Left colon (tissue), 2 donors: Measurements from ENCODE around the gene PTPRG. TPM values are rescaled to one million over a fixed set of nuclear protein-coding genes. Genes with fewer than 3 reads are reported as not detected.
A peak's percentile ranks its signal among the peaks of the same experiment; 100 is the strongest.

Experiments used
- ATAC-seq: fragments of 200-7000 bp; cut with Tn5 transposase; one replicate; pipeline ENCODE4 v1.9.1; 2020; ENCODE audit warnings: mild to moderate bottlenecking, moderate library complexity
- DNase-seq, 2 donors: peaks; one replicate each; pipeline ENCODE4 v3.0.0-alpha.2; 2020
- intact Hi-C, 2 donors: fragments of 100-400 bp; cut with DNase I in 1 of 2; cut with micrococcal nuclease in 1 of 2; formaldehyde crosslinking; loops; one replicate each; pipeline versions ENCODE4 v1.11.2 to v1.14.0; 2022; cut with DNase I, micrococcal nuclease
- total RNA-seq, 2 donors: library from RNA; stranded (reverse); fragmentation: NEBNext Ultra II Directional; extraction: Animal tissue kit (Norgen Biotek cat#: 25700); gene quantifications; one replicate each; pipeline ENCODE4 v1.2.1, GENCODE V29; 2021
- donor health status: DM: no; HTN: no; CAD: no.
- donor health status: DM: yes; HTN: yes; CAD: no.

The PTPRG gene
- total RNA-seq, 2 donors from 2014 or later = 26.0 to 33.4 TPM

DNA sequence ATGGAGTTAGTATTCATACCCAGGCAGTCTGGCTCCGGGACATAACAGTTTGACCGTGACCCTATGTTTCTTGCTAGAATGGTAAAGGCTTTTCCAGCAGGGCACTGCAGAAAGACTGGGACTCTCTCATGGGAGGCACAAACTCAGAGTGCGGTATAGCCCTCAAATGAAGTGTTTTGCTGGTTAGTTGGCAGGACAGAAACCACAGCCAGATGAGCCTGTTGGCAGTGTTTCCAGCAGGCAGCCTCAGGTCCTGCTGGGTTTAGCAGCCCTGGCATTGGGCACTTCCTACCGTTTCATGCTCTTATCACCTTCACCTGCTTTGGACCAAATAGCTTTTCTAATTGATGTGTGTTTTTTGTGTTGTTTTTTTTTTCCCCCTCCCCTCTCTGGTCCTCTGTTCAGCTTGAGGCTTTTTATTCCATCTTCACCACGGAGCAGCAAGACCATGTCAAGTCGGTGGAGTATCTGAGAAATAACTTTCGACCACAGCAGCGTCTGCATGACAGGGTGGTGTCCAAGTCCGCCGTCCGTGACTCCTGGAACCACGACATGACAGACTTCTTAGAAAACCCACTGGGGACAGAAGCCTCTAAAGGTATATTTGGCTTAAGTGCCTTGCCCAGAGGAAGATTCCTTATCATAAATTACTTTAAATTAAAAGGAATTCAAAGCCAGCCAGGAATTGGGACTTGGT is 606.3 kb downstream of the PTPRG start:
- intact Hi-C loops = no loop called here
- DNase-seq (no peak), ATAC-seq (no peak)

DNA sequence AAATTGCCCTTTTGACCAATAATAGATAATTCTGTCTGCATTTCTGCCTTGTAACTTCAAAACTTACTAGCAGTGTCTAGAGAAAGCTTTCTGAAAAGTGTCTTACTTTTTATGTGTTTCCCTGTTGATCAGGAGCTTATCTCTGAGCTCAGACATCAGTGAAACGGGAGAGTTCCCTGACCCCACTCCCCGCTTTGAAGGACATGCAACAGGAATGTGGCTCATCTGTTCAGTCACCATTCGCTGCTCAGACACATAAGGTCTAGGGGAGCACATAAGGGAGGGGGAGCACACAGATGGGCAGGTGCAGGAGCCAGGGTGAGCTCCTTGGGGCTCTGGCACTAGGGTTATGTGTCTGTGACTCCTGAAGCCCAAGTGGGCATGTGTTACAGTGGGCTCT is 607.0 kb downstream of the PTPRG start:
- intact Hi-C loops = no loop called here
- DNase-seq = no peak
- no peak for ATAC-seq

DNA sequence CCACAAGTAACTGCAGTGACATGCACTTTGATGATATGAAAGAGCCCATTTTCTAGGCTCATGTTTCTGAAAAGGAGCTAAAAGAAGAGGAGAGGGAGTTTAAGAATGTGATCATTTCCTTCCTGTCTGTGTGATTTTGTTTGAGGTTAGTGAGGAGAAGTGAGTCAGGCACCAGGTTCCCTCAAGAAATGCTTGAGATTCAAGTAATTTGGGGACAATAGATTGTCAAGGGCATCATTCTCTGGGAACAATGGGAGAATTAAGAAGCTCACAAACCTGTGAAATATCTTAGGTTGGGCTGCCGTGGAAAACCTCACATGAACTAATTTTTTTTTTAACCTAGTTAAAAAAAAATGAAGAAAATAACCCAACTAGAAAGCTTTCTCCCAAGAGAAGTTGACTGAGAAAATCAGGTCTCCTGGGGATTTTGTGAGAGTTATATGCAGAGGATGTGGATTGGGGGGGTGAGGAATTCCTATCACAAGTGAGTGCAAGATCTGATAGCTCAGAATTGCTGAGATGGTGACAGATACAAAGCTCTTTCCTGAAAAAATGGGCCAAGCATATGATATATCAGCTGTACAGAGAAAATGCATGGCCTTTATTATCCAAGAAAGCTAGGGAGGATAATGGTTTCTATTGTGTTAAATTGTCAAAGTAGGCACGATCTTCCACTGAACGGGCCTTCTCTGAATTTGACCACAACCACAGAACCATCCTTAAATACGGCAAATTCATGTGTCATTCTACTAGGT is 608.7 kb downstream of the PTPRG start:
- intact Hi-C loops = no loop called here
- ATAC-seq (no peak), DNase-seq (no peak)

DNA sequence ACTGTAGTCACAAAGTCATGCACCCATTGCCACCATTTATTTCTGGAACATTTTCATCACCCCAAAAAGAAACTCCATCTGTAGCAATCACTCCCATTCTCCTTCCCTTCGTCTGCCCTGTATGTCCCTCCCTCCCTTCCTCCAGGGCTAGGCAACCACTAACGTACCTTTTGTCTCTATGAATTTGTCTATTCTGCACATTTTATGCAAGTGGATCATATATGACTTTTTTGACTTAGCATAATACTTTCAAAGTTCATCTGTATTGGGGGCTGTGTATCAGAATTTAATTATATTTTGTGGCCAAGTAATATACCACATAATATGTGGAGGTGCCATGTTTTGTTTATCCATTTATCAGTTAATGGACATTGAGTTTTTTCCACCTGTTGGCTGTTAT is 610.4 kb downstream of the PTPRG start:
- ATAC-seq = no peak
- DNase-seq = no peak
- intact Hi-C loops = no loop called here

- intact Hi-C loops = no loop called here
- DNase-seq (no peak), ATAC-seq (no peak)
Measured at GRCh38 chr3:62172199-62172598, 610.8 kb downstream of the PTPRG start.

GRCh38 chr3:62173939-62174515 is 612.7 kb downstream of the PTPRG start:
- ATAC-seq (no peak), DNase-seq (no peak)
- intact Hi-C loops = no loop called here

DNA sequence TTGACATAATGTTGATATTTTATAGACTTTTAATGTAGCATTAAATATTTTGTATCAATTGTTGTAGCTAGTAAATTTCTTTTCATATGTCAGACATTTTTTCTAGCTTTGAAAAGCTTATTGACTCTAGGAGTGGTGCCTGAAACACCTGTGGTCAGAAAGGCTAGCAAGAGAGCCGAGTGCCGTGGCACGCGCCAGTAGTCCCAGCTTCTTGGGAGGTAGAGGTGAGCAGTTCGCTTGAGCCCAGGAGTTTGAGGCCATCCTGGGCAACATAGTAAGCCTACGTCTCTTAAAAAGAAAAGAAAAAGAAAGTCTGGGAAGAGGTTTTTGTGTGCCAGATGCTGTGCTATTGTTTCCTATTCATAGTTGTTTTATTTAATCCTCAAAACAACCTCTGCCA is 613.8 kb downstream of the PTPRG start:
- ATAC-seq (no peak), DNase-seq (no peak)
- intact Hi-C loops = no loop called here

DNA sequence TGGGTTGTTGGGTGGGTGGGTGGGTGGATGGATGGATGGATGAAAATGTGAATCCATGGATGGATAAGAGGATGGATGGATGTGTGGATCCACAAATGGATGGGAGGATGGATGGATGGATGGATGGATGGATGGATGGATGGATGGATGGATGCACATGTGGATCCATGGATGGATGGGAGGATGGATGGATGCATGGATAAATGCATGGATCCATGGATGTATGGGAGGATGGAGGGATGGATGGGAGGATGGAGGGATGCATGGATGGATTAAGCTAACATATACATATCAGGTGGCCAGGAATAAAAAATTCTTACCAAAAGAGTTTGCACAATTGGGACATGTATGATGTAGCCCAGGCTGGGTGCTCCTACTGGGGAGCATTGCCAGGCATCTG is 616.7 kb downstream of the PTPRG start:
- intact Hi-C loops = no loop called here
- DNase-seq (no peak), ATAC-seq (no peak)

DNA sequence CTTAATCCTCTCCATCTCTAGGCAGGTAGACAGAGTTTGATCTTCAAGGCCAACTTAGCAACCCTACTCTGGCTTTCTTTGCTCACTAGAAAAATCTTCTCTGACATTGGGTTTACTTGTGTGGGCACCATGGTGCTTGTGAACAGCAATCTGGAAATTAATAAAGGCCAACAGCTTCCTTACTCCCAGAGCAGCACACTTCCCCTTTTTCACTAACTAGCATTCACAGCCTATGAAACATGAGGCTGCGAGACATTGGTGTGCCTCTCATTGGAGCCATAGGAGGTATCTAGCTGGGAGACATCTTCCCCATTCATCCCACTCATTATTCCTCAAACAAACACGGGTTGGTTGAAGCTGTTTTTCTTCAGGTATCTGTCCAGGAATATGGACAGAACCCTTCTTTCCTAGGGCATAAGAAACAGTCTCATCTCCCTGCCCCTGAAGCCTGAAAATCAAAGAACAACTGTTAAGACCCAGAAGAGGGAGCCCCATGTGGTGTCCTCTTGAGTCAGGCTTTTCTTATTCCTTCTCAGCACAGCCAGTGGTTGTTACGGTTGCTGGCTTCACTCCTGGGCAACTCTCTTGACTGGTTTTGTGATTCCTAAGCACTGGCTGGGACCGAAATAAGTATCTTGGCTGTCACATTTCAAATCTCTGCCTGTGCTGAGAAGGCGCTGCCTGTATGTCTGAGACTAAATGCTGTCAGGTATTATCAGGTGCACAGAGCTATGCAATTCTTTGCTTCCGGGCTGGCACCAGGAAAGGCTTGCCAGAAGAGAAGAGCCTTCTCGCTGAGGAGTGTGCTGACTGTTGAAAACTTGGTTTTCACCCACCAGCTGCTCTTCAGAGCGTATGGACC is 617.6 kb downstream of the PTPRG start:
- intact Hi-C loops = no loop called here
- ATAC-seq (no peak), DNase-seq (no peak)

DNA sequence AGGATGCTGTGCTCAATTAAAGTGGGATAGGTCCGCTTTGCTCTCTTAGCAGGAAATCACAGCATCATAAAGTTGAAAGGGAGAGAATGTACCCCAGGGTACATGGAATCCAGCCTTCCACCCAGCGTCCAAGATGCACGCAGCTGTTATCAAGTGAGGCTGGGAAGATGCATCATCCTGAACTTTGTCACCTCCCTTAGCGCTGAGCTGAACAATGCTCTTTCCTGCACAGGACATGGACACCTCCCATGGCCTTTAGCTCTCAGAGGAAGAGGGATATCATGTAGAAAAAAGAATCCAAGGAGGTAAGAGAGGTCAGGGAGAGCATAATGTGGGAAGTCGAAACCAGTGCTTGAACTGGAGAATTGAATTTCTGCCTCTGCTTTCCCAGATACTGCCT is 619.1 kb downstream of the PTPRG start:
- intact Hi-C loops = loop anchor here in 1 of 2 donors (10.0 kb wide), 1 partner anchor 616 kb away; the partner anchor contains the start of gene PTPRG
- ATAC-seq (no peak), DNase-seq (no peak)

- no peak for ATAC-seq
- no peak for DNase-seq
- intact Hi-C loops = loop anchor here in 1 of 2 donors (10.0 kb wide), 1 partner anchor 618 kb away; the partner anchor contains the start of gene PTPRG
Measured at GRCh38 chr3:62183087-62183486, 621.7 kb downstream of the PTPRG start.

DNA sequence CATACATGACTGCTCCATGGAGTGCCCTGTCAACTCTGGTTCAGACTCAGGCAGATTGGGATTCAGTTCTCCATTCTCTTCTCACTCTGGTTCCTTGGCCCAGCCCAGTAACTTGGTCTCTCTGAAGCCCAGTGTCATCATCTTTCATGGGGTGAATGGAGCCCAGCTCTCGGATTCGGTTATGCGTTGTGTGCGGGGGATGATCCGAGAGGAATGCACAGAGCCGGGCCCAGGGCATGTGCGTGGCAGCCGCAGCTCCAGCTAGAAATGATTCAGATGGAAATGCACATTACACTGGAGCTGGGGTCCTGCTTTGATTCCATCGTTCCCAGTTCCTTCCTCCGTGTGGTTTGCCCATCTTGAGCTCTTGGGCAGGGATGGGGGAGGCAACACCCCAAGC is 622.6 kb downstream of the PTPRG start:
- no peak for ATAC-seq
- DNase-seq = no peak
- intact Hi-C loops = loop anchor here in 1 of 2 donors (10.0 kb wide), 1 partner anchor 619 kb away; the partner anchor contains the start of gene PTPRG

GRCh38 chr3:62184559-62184958 is 623.2 kb downstream of the PTPRG start:
- ATAC-seq (no peak), DNase-seq (no peak)
- intact Hi-C loops = loop anchor here in 1 of 2 donors (10.0 kb wide), 1 partner anchor 620 kb away; the partner anchor contains the start of gene PTPRG

GRCh38 chr3:62187022-62187431 is 625.7 kb downstream of the PTPRG start:
- intact Hi-C loops = loop anchor here in 1 of 2 donors (10.0 kb wide), 1 partner anchor 622 kb away; the partner anchor contains the start of gene PTPRG
- ATAC-seq (peak; percentile 34), DNase-seq (no peak)

- intact Hi-C loops = loop anchor here in 1 of 2 donors (10.0 kb wide), 1 partner anchor 624 kb away; the partner anchor contains the start of gene PTPRG
- DNase-seq = peak; percentile 34 to 81
- ATAC-seq = peak; percentile 86
Measured at GRCh38 chr3:62188681-62189375, 627.5 kb downstream of the PTPRG start.

GRCh38 chr3:62189376-62189698 is 628.0 kb downstream of the PTPRG start:
- DNase-seq = no peak
- no peak for ATAC-seq
- intact Hi-C loops = loop anchor here in 1 of 2 donors (10.0 kb wide), 1 partner anchor 625 kb away; the partner anchor contains the start of gene PTPRG

DNA sequence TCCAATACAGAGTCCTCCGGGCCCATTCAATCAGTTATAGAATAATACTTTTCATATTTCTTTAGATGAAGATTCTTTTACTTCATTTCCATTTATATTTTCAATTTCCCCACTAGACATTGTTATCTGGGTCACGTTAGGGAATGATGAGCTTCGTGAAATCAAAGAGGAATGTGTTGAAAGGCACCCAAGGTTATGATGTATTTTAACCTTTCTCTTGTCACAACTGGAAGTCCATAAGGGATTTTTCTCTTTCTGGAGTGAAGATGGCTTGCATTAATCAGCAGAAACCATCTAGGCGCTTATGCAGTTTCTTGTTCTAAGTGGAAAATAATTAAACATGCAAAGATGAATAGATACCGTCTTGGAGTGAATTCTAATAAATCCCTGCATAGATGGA is 631.5 kb downstream of the PTPRG start:
- no peak for DNase-seq
- no peak for ATAC-seq
- intact Hi-C loops = no loop called here
